H54 (cell line): ENCODE results near the gene SNCA.

ENCODE experiments used
- DNase-seq: peaks from one replicate; pipeline ENCODE4 v3.0.0; 2011; ENCODE audit warnings: low spot score, mixed read lengths; ENCODE audit not compliant: insufficient read length
- FAIRE-seq: peaks from 3 replicates; lab custom pipeline; 2011; peaks lifted over from hg19 to GRCh38; lab: Jason Lieb, UNC
- POLR2A ChIP-seq: IDR thresholded peaks from 2 replicates; pipeline ENCODE4 v1.6.1; 2011; ENCODE audit warnings: low read depth, mild to moderate bottlenecking, low read length

Gene SNCA

DNA sequence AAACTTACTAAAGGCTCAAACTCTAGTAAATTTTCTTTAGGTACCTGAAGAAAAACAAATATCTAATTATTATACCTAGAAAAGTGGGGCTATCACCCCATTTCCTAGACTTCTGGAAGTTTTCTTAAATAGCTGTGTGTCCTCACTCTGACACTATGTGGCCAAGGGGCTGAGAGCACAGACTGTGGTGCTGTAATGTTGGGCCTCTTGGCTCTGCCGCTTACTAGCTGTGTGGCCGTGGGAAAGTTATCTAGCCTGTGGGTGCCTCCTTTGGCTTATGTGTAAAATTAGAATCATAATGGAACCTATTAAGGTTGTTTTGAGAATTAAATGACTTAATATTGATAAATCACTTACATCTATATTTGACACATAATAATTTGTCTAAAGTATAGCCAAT, 114.4 kb downstream of the SNCA start:
- FAIRE-seq: no peak
- no peak for TF ChIP-seq POLR2A
- DNase-seq: no peak

DNA sequence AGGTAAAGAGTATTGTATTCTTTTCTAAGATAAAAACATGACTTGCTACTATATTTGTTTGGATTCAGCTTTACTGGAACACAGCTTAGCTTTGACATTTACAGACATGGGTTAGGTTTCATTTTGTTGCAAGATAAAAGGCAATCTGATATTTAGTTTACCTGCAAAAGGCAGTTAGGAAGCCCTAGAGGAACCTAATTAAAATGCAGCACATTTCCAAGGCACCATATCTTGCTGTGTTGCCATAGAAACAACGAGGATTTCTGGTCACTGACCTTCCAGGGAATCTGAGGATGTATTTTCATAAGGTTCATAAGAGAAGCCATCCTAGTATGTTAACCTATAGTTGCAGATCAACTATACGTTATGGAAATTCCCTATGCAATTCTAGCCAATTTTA, 116.0 kb downstream of the SNCA start:
- FAIRE-seq (no peak), DNase-seq (no peak)
- TF ChIP-seq POLR2A: no peak

DNA sequence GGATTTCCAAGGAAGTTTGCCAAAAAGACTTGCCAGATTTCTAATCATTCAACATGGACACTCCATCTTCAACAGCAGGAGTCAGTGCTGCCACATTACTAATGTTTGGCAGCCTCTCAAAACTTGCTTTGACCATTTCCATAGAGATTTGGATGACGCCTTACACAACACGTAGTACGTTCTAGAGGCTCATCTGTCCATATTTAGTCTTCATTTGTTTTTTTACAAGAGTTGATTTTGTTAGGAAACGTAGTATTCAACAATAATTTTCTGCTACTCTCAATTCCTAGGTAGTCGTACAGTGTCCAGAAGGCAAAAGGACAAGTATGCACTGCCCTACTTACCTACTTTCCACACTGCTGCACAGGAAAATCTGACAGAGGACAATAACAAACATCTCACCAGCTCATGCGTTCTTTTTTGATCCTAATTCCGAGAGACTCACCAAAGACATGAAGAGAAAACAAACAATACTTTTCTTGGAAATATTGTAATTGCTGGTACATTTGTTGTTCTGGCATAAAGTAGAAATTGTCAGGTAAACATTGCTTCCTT, 117.3 kb downstream of the SNCA start:
- TF ChIP-seq POLR2A: no peak
- DNase-seq: no peak
- FAIRE-seq: no peak

DNA sequence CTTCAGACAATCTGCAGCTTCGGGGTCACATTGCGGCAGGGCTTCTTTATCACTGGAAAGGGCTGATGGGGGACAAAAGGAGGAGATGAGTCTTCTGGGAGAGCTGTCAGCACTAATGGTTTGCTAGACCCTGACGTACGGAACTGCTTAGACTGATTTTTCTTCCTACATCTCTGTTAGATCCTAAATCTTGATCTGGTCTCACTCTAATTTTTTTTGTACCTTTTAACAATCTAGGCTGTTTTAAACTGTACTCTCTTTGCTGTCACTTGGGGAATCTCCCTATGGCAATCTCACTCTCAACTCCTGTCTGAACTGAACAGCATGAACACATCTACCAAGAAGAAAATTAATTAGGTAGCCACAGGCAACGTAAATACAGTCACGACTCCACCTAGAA, 120.1 kb downstream of the SNCA start:
- no peak for DNase-seq
- no peak for FAIRE-seq
- TF ChIP-seq POLR2A: no peak

DNA sequence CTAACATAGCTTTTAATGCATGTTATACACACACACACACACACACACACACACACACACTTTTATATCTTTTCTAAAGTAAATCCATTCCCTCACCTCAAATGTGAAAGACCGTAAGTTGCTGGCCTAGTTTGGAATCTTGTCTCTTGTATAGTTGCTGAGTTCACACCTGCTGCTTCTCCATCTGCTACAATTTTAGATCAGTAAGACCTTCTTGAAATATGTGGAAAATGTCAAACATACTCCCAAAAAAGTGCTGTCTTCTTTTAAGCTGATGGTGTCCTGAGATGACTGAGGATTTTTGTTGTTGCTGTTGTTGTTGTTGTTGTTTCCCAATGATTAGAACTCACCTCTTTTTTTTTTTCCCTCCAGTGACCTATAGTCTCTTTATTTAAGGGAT, 121.3 kb downstream of the SNCA start:
- FAIRE-seq: no peak
- TF ChIP-seq POLR2A: no peak
- no peak for DNase-seq

DNA sequence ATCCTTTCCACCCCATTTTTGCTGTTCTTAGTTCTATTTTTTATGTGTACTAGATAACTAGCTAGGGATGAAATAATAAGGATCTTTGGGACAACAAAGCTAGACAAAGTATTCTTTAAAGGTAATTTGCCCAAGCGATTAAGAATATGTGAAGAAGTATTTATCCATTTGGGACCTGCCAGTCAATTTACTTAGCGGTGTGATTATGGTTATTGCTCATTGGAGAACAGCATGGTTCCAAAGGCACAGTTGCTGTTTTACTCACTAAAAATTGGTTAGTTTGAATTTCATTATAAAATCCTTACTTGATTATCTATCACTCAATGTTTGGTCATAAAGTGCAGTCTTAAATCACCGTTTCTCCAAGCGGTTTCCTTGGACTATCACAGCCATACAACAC, 124.1 kb downstream of the SNCA start:
- DNase-seq (no peak), FAIRE-seq (no peak)
- TF ChIP-seq POLR2A: no peak

DNA sequence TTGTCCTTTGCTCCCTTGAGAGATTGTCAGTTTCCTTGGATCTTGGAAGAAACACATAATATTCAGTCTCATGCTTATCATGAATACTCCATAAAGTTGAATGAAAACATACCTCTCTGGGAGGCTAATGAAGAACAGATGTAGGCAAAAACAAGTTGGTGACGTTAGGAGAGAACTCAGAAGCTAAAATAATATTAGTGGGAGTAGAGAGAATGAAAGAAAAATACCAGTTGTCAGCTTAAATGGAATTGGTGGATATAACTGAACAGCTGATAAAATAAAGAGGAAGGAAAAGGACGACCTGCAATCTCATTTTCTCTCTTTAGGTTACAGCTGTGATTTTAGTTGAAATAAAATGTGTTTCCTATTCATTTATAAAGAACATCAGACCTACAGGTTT, 124.8 kb downstream of the SNCA start:
- FAIRE-seq (no peak), DNase-seq (no peak)
- no peak for TF ChIP-seq POLR2A

DNA sequence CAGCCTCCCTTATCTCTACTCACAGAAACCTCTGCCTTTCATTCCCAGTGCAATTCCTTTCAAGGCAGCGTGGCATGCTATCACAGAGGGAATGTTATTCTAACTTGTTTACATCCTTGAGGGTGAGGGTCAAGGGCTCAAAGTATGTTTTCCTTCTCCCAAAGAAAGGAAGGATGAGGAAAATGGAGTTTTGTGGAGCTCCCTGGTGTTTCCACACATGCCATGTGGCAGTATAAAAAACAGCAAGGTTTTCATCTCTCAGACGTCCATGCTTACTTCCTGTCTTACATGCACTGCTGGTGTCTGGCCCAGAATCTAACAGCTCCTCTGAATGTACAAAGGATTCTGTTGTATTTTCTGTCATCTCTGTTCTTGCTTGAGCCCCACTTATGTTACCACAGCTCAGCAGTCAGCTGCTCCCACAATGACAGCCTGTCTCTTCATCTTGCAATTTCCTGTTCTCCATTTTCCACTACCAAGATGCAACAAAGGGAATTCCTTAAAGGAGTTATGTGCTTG, 128.0 kb downstream of the SNCA start:
- no peak for FAIRE-seq
- no peak for TF ChIP-seq POLR2A
- no peak for DNase-seq

DNA sequence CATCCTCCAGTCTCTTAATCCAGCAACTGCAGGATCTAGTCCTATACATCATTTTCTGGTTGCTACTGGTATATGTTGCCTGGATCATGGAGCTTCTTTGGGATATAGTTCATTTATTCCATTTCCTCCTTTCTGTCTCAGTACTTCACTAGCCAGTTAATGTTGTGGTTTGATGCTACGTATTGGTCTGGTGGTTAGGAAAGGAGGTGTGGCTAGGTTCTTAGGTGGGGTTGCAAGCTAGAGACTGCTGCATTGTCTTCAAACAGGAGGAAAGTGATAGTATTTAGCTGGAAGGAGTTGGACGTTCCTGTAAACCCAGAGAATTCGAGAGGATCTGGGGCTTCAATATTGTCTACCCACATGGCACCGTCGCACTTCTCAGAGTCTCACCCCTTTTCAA, 129.5 kb downstream of the SNCA start:
- no peak for FAIRE-seq
- DNase-seq: no peak
- TF ChIP-seq POLR2A: no peak

DNA sequence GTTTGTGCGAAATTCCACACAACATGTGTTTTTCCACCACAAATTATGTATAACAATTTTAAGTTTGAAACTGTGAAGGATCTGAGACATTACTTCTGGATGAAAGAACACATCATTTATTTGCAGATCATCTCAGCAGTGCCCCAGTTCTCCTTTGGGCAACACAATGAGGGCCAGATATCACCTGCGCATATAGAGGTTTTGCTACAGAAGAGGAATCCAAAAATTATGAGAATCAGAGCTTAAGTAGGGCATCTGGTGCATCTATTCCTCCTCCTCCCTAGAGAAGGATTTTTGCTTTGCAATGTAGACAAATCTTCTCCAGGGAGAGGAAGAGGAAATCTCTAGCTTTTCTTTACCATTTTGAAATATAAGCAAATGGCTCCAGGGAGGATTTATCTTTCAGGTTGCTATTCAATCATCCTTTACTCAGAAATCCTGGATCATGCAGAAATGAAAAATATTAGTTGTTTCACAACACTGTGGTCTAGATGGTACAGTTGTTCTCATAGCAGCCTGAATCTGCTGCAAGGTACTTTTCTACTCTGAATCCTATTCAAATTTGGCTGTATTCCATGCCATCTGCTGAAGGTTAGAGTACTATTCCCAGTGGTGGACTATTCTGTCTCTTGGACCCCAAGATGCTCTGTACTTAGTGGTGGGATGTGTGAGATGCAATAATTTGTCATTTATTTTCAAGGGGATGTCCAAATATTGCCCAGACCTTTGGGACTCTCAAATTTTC, 132.1 kb downstream of the SNCA start:
- TF ChIP-seq POLR2A: no peak
- FAIRE-seq: no peak

DNA sequence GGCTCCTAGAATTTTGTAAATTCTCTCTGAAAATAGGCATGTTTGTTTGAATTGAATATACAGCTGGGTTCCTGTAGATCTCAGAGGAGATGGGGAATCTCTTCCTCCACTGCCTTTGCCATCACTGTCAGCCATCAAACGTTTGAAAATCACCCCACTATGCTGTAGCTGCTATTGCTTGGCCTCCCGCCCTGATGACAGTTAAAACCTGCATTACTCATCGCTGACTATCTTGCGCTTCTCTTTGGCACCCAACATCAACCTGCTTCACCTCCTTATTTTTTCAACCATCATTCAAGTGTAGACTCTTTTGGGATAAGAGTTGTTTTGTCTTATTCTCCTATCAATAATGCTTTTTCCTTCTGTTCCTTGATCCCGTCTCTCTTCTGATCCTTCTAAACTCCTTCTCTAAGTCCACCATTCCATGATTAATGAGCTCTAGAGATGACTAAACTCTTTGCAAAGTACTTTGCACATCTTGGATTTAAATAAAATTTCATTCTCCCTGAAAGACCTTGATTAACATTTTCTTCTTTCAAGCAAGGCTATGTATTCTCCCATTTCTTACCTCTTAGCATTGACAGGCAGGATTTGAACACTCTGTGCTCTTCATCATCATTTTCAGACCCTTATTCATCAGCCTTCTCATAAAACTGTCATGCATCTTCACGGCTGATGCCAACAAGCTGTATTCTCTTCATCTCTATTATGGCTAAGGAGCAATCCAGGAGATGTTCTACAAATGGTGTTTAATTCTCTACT, 133.0 kb downstream of the SNCA start:
- no peak for TF ChIP-seq POLR2A
- FAIRE-seq (no peak), DNase-seq (no peak)

More for the DNA sequence above, 132.1 kb downstream of the SNCA start:
- no peak for DNase-seq

DNA sequence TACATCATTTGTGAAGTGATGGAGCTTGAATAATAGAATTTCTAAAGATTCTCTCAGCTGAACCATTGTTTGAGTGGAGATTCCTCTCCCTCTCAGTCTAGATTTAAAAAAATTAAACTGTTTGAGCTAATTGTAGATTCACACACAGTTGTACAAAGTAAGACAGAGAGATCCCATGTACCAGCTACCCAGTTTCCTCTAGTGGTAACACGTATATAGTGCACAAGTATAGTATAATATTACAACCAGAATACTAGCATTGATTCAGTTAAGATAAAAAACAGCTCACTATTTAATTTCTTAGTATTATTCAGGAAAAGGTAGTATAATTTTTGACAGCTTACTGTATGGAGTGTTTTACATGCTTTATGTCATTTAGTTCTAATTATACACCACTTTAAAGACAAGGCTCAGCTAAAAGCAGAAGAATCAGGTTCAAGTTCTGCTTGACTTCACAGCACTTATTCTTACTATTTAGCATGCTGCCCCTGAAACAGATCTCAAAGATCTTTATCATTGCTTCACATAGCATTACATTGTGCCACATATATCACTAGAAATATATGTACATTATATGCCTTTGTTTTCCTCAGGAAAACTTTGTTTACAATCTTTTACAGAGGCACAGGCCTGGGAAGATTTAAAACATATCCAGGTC, 136.1 kb downstream of the SNCA start:
- no peak for FAIRE-seq
- no peak for TF ChIP-seq POLR2A
- DNase-seq: no peak

DNA sequence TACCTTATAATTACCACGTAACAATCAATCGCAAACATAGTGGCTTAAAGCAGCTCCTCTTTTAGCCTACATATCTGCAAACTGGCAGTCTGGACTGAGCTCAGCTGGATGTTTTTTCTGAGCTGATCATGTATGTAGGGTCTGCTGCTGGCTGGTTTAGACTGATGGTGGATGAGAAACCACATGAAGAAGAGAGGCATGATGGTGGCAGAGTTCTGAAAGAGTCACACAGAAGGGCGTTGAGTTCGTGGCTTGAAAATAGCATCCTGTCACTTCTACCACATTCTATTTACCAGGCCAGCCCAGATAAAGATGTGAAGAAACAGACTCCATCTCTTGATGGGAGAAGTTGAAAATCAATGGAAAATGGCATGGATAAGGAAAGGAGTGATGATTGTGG, 151.3 kb downstream of the SNCA start:
- FAIRE-seq: no peak
- DNase-seq: no peak
- no peak for TF ChIP-seq POLR2A

DNA sequence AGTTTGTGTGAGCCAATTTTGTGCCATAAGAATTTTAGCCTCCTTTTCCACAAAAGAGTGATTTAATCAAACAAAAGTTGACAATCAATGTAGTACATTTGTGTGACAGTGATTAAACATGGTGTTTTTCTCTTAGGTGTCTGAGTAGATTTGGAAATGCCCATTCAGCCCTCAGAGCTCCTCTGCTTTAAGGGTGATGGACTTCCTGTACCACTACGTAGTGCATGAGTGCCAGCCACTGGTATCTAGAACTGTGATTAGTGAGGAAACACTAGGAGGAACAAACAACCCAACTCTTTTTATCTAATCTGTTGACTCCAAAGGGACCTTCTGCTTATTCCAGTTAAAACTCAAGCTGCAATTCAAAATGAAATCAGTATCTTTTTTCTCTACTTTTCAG, 151.7 kb downstream of the SNCA start:
- DNase-seq (no peak), FAIRE-seq (no peak)
- TF ChIP-seq POLR2A: no peak
